Smooth muscle cell (in vitro differentiated cells): Measurements from ENCODE around the gene HACD3. TPM values are rescaled to one million over a fixed set of nuclear protein-coding genes. Genes with fewer than 3 reads are reported as not detected.

Experiments used
- DNase-seq: peaks from one replicate; lab custom pipeline; 2025; ENCODE audit not compliant: unreplicated experiment; lab: John Stamatoyannopoulos, UW
- H2AFZ ChIP-seq: fragments of 200-600 bp; sonication (generic); 2 replicates; pipeline ENCODE4 v1.6.0; 2016; ENCODE audit warnings: antibody characterized with exemption, low read depth, mild to moderate bottlenecking
- H3F3A ChIP-seq: fragments of 200-600 bp; sonication (generic); 2 replicates; pipeline ENCODE4 v1.6.0; 2017; ENCODE audit warnings: antibody characterized with exemption, low read depth
- H3K27ac ChIP-seq: fragments of 200-600 bp; sonication (generic); 2 replicates; pipeline ENCODE4 v1.5.1; 2016; ENCODE audit warnings: low read depth, mild to moderate bottlenecking
- H3K27me3 ChIP-seq: fragments of 200-600 bp; sonication (generic); 2 replicates; pipeline ENCODE4 v1.6.1; 2016; ENCODE audit warnings: low read depth, mild to moderate bottlenecking
- H3K36me3 ChIP-seq: fragments of 200-600 bp; sonication (generic); 2 replicates; pipeline ENCODE4 v1.5.1; 2016; ENCODE audit warnings: low read depth
- H3K4me1 ChIP-seq: fragments of 200-600 bp; sonication (generic); 2 replicates; pipeline ENCODE4 v1.5.1; 2016; ENCODE audit warnings: low read depth
- H3K4me2 ChIP-seq: fragments of 200-600 bp; sonication (generic); 2 replicates; pipeline ENCODE4 v1.6.0; 2016; ENCODE audit warnings: mild to moderate bottlenecking
- H3K4me3 ChIP-seq: fragments of 200-600 bp; sonication (generic); 2 replicates; pipeline ENCODE4 v1.5.1; 2016; ENCODE audit warnings: mild to moderate bottlenecking
- H3K79me2 ChIP-seq: fragments of 200-600 bp; sonication (generic); 2 replicates; pipeline ENCODE4 v1.6.0; 2016; ENCODE audit warnings: low read depth, mild to moderate bottlenecking
- H3K9ac ChIP-seq: fragments of 200-600 bp; sonication (generic); 2 replicates; pipeline ENCODE4 v1.6.0; 2016; ENCODE audit warnings: low read depth
- H3K9me3 ChIP-seq: fragments of 200-600 bp; sonication (generic); replicated peaks from 2 replicates; pipeline ENCODE4 v1.5.1; 2016; ENCODE audit warnings: low read depth
- H4K20me1 ChIP-seq: fragments of 200-600 bp; sonication (generic); 2 replicates; pipeline ENCODE4 v1.6.0; 2016; ENCODE audit warnings: low read depth
- WGBS: methylation state at CpG from one replicate; pipeline ENCODE4 v1.1.7; 2016; ENCODE audit warnings: low lambda C conversion rate; 5-methylcytosine and 5-hydroxymethylcytosine counted together
- polyA plus RNA-seq: library from polyadenylated mRNA; unstranded; fragments of >200 nt; fragmentation: Nextera tagmentation; extraction: Ambion mirVana; gene quantifications from 2 replicates; pipeline ENCODE4 v1.2.1, GENCODE V29; 2016
- total RNA-seq: library from RNA; depleted of rRNA; stranded (reverse); fragments of >200 nt; gene quantifications from 2 replicates; pipeline ENCODE4 v1.2.3, GENCODE V29; 2014
- TF ChIP-seq, protein P1 (sequence below): fragments of 200-600 bp; sonication (generic); IDR thresholded peaks from 2 replicates; pipeline ENCODE4 v1.5.1; 2017; ENCODE audit warnings: borderline replicate concordance, mild to moderate bottlenecking, antibody characterized with exemption; ENCODE audit not compliant: insufficient read depth, poor library complexity, severe bottlenecking

The HACD3 gene
- total and polyA plus RNA-seq, 2 experiments from 2014 or later: 73.8 to 107 TPM

DNA sequence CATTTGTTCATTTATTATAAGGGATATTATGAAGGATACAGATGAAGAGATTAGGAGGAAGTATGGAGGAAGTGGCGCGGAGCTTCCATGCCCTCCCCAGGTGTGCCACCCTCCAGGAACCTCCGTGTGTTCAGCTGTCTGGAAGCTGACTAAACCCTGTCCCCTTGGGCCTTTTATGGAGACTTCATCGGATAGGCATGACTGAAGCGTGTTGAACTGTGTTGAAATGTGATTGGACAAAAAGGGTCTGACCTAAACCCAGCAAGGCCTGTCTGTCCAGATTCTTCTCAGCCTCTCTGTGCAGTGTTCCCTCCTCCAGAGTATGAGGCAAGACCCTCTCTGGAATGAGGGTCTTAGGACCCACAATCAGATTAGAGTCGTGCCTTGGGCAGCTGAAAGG is 31.7 kb downstream of the HACD3 start:
- peaks cover 3% of the 10 kb centered on the region for H3K79me2 ChIP-seq
- TF ChIP-seq, protein P1, sequence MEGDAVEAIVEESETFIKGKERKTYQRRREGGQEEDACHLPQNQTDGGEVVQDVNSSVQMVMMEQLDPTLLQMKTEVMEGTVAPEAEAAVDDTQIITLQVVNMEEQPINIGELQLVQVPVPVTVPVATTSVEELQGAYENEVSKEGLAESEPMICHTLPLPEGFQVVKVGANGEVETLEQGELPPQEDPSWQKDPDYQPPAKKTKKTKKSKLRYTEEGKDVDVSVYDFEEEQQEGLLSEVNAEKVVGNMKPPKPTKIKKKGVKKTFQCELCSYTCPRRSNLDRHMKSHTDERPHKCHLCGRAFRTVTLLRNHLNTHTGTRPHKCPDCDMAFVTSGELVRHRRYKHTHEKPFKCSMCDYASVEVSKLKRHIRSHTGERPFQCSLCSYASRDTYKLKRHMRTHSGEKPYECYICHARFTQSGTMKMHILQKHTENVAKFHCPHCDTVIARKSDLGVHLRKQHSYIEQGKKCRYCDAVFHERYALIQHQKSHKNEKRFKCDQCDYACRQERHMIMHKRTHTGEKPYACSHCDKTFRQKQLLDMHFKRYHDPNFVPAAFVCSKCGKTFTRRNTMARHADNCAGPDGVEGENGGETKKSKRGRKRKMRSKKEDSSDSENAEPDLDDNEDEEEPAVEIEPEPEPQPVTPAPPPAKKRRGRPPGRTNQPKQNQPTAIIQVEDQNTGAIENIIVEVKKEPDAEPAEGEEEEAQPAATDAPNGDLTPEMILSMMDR: no peak
- no peaks in the 10 kb centered on the region for H4K20me1 ChIP-seq
- H3F3A ChIP-seq: no peaks in the 10 kb centered on the region
- no peak overlapping the region for H3K4me3 ChIP-seq
- no peak overlapping the region for H3K9ac ChIP-seq
- peaks cover 5% of the 10 kb centered on the region for H3K36me3 ChIP-seq
- H2AFZ ChIP-seq: no peak overlapping the region
- no peaks in the 10 kb centered on the region for H3K4me1 ChIP-seq
- 83% methylated on average over 6 of the region's 6 CpGs for WGBS
- no peaks in the 10 kb centered on the region for H3K9me3 ChIP-seq
- H3K27me3 ChIP-seq: no peaks in the 10 kb centered on the region
- no peak overlapping the region for H3K4me2 ChIP-seq
- peak overlapping the region; percentile 62 for H3K27ac ChIP-seq
- DNase-seq: no peak

- Histone ChIP-seq H3K4me1 (no peaks in the 10 kb centered on the region), H3K36me3 (peaks cover 16% of the 10 kb centered on the region), H3K79me2 (no peaks in the 10 kb centered on the region), H3K9me3 (no peaks in the 10 kb centered on the region), H3K4me3 (no peak overlapping the region), H3K27me3 (no peaks in the 10 kb centered on the region), H3K4me2 (no peak overlapping the region), H3K27ac (no peak overlapping the region), H3K9ac (no peak overlapping the region), H3F3A (no peaks in the 10 kb centered on the region), H2AFZ (no peak overlapping the region), H4K20me1 (no peaks in the 10 kb centered on the region)
- TF ChIP-seq, protein P1: no peak
- 75% methylated on average over 3 of the region's 3 CpGs for WGBS
- no peak for DNase-seq
Observed at GRCh38 chr15:65569728-65570127, 39.5 kb downstream of the HACD3 start.

DNA sequence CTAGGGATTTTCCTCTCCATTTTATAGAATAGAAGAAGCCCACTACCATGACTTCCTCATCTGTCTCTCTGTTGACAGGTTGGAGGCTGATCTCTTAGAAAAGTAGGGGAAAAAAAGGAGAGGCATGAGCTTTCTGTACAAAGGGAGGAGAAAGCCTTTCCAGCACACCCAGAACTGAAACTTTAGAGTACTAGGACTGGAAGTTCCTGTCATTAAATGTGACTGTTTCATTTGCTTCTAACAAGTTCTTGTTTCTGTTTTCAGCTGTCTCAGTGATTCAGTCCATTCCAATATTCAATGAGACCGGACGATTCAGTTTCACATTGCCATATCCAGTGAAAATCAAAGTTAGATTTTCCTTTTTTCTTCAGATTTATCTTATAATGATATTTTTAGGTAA is 41.7 kb downstream of the HACD3 start:
- no peak overlapping the region for H3K4me3 ChIP-seq
- no peaks in the 10 kb centered on the region for H3K27me3 ChIP-seq

DNA sequence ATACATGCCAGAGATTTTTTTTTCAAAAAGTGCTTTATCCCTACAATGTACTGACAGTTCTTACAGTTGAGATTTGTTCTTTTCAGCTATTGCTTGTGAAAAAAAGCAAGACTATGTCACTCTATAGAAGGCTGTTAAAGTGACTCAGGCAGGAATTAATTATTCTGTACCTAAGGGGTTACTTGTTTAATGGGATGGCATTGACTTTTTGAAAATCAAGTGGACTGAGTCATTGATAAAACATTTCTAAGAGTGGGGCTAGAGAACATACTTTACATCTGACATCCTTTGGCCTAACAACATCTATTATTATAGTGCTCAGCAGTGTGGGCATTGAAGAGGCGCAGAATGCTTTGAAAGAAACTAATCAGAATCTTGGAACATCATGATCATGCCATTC is 46.4 kb downstream of the HACD3 start:
- Histone ChIP-seq H3F3A (no peaks in the 10 kb centered on the region), H3K9me3 (no peaks in the 10 kb centered on the region), H3K9ac (no peak overlapping the region), H3K4me1 (peaks cover 8% of the 10 kb centered on the region), H2AFZ (no peak overlapping the region), H3K27me3 (no peaks in the 10 kb centered on the region), H4K20me1 (no peaks in the 10 kb centered on the region), H3K36me3 (peaks cover 6% of the 10 kb centered on the region), H3K79me2 (no peaks in the 10 kb centered on the region), H3K4me2 (no peak overlapping the region), H3K27ac (no peak overlapping the region), H3K4me3 (no peak overlapping the region)
- 96% methylated on average over 1 of the region's 1 CpG for WGBS
- no peak for DNase-seq
- TF ChIP-seq, protein P1: no peak

More for the DNA sequence above, 41.7 kb downstream of the HACD3 start:
- H3K4me2 ChIP-seq: no peak overlapping the region
- no peaks in the 10 kb centered on the region for H3K79me2 ChIP-seq
- no peak overlapping the region for H3K9ac ChIP-seq
- 100% methylated on average over 2 of the region's 2 CpGs for WGBS
- H2AFZ ChIP-seq: no peak overlapping the region
- no peaks in the 10 kb centered on the region for H3K4me1 ChIP-seq
- no peak for DNase-seq
- no peaks in the 10 kb centered on the region for H3K9me3 ChIP-seq
- H3F3A ChIP-seq: no peaks in the 10 kb centered on the region
- H3K36me3 ChIP-seq: peaks cover 10% of the 10 kb centered on the region
- no peak overlapping the region for H3K27ac ChIP-seq
- no peaks in the 10 kb centered on the region for H4K20me1 ChIP-seq
- TF ChIP-seq, protein P1: no peak
